GM12864 (cell line): Measurements from ENCODE around the gene NUFIP1.

Source experiments
- DNase-seq: peaks from one replicate; pipeline ENCODE4 v3.0.0-alpha.2; 2011; ENCODE audit warnings: low read depth
- H3K4me3 ChIP-seq: 2 replicates; pipeline ENCODE4 v1.5.1; 2011; ENCODE audit warnings: mild to moderate bottlenecking, low read depth, low read length, control low read depth
- TF ChIP-seq, protein P1 (sequence below): IDR thresholded peaks from 2 replicates; pipeline ENCODE4 v1.5.1; 2011; ENCODE audit warnings: low read depth, mild to moderate bottlenecking, moderate library complexity, low read length, control low read depth, inconsistent platforms; ENCODE audit errors: missing control alignments

NUFIP1 gene

DNA sequence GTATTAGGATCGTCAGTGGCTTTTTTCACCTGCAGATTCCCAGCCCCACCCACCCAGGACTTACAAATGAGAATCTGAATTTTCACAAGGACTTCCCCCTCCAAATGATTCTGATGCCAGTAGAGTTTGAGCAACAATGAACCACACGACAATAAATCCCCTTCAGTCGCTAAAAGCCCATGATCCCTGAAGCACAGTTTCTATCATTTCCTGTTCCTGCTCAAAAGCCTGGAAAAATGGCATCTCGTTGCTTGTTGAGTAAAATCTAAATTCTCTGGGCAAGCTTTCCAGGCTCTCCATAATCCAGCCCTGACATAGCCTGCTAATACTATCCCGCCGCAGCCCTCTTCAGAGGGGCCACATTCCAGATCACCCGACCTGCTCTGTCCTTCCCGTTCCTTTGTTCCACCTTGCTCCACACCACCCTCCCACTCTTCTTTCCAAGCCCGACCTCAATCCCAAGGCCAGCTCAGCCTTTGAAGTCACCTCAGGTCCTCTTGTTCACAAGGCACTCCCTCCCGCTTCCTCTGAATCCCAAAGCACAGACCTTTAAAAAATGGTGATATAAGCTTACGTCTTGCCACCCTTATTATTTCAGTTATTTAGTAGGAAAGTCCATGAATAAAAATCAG lies 67.9 kb downstream of the NUFIP1 start:
- DNase-seq: no peak
- H3K4me3 ChIP-seq: no peak overlapping the region
- TF ChIP-seq, protein P1, sequence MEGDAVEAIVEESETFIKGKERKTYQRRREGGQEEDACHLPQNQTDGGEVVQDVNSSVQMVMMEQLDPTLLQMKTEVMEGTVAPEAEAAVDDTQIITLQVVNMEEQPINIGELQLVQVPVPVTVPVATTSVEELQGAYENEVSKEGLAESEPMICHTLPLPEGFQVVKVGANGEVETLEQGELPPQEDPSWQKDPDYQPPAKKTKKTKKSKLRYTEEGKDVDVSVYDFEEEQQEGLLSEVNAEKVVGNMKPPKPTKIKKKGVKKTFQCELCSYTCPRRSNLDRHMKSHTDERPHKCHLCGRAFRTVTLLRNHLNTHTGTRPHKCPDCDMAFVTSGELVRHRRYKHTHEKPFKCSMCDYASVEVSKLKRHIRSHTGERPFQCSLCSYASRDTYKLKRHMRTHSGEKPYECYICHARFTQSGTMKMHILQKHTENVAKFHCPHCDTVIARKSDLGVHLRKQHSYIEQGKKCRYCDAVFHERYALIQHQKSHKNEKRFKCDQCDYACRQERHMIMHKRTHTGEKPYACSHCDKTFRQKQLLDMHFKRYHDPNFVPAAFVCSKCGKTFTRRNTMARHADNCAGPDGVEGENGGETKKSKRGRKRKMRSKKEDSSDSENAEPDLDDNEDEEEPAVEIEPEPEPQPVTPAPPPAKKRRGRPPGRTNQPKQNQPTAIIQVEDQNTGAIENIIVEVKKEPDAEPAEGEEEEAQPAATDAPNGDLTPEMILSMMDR: no peak

DNA sequence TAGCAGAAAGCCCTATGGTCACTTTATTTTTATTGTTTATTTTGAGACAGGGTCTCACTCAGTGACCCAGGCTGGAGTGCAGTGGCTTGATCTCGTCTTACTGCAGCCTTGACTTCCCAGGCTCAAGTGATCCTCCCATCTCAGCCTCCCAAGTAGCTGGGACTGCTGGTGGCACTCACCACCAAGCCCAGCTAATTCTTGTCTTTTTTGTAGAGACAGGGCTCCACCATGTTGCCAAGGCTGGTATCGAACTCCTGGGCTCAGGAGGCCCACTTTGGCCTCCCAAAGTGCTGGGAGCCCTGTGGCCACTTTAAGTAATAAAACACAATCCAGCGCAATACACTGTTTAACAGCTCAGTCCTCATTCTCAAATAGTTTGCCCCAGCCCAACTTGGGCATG lies 69.3 kb downstream of the NUFIP1 start:
- DNase-seq: no peak
- no peak overlapping the region for H3K4me3 ChIP-seq
- TF ChIP-seq, protein P1: no peak

DNA sequence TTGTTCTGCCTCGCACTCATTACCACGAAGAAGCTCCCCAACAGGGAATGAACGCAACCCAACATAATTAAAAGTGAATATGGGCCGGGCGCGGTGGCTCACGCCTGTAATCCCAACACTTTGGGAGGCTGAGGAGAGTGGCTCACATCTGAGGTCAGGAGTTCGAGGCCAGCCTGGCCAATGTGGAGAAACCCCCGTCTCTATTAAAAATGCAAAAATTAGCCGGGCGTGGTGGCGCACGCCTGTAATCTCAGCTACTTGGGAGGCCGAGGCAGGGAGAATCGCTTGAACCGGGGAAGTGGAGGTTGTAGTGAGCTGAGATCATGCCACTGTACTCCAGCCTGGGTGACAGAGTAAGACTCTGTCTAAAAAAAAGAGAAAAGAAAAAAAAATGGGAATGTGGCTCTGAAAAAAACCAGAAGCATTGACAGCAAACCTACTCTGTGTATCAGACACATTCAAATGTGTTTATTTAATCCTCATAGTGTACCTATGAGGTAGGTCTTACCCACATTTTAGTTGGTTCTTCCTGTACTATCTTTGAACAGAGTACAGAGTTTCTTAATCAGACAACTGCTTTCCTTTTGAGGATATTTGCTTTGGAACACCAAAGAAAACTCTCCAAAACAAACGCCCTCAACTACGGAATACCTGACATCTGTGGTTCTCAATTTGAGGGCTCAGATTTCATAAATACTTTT lies 70.0 kb downstream of the NUFIP1 start:
- peak overlapping the region; percentile 68 for H3K4me3 ChIP-seq
- DNase-seq: no peak

DNA sequence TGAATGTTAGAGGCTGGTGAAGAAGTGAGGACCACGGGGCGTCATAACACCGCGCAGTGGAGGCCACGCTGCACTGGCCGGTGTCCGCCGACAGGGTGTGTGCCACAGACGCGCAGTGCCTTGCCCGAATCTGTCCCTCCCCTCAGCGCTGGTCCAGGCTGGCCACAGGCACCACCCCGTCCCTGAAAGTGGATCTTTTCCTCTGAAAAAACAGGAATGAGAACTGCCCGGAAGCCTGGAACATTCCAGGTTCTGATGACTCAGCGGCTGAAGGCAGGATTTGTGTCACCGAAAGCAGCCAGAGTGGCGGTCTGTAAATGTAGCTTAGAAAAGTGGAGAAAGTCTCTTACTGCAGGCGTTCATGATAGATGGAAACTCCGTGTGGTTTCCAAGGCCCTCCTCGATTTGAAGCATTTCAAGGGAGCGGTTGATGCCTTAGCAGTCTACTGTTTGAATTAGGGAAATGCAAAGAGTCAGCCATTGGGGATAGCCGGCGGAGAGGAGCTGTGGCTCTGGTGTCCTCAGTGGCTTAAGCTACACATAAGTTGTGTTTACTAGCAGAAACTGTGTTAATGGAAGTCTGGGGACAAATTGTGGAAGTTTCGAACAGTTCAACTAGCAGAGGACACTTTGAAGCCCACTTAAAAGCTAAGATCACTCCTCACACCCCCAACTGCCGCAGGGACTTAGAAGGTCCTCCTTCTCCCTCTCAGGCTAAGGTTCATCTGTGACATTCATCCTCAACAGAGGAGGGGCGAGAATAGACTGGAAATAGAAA lies 70.8 kb downstream of the NUFIP1 start:
- H3K4me3 ChIP-seq: peak overlapping the region; percentile 68
- DNase-seq: peak; percentile 66
- TF ChIP-seq, protein P1: peak; percentile 85

More for the DNA sequence above, 70.0 kb downstream of the NUFIP1 start:
- TF ChIP-seq, protein P1: no peak

DNA sequence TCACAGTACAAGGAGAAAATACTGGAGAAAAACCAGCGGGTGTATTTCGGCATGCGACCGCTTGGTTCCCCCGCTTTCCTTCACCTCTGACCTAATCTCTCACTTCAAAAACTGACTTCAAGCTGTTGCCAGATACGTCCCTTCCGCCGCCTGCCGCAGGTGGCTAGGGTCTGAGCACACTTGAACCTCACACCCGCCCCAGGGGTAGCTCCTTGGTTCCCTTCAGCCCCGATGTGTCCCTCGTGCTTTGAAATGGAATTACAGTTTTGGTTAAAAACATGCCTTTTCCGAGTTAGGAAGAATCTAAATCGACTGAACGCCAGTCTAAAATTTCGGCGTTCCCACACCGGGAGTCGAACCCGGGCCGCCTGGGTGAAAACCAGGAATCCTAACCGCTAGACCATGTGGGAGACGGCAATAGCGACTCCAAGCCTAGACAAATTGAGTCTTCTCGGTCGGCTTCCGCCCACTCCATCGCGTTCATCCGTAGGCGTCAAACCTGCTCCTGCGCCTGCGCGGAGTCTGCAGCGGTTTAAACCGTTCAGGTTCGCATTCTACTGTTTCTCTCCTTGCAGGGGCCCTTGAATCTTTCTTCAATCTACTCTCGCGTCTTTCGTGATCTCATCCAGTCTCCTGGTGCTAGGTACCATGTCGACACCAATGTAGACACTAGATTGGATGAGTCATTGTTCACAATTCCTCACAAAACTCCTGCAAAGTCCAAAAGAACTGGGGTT lies 71.5 kb downstream of the NUFIP1 start:
- DNase-seq: peak; percentile 95
- H3K4me3 ChIP-seq: peak overlapping the region; percentile 68
- TF ChIP-seq, protein P1: peak; percentile 53

DNA sequence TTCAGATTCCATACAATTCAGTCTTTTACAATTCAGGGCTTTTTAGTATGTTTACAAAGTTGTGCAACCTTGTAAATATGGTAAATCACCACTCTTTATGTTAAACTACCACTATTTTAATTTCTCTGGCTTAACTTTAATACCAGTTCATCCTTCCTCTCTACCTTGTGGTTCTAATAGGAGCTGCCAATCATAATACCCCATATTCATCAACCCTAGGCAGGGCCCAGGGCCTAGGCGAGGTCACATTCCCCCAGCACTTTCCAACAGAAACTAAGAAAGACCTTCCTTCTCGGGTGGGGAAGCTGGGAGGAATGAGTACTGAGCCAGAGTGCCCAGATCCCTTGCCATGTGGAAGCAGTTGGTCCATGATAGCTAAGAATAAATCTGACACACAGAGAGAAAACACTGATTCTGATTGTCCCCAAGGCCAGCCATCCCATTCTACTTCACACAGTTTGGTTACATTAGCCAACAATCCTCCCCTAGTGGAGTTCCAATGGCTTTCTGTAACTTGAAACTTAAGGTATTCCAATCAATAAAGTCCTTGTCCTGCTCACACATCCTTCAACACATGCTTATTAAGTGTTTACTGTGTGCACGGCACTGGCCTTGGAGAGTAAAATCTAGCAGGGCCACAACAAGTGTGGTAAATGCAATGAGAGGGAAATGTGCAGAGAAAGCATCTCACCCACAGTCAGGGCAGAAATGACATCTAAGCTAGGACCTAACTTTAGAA lies 76.8 kb downstream of the NUFIP1 start:
- DNase-seq: no peak
- TF ChIP-seq, protein P1: no peak
- no peak overlapping the region for H3K4me3 ChIP-seq
